ENCODE data around the gene TEAD2.
A peak's percentile ranks its signal among the peaks of the same experiment; 100 is the strongest.
"Not testable (repeated sequence)": the region's sequence is repeated elsewhere in the genome, so short reads cannot be mapped to it uniquely, and the experiment has no call there.

Gene TEAD2

GRCh38 chr19:49331187-49331586 is 31.0 kb downstream of the TEAD2 start:
- not testable (repeated sequence) for DNase-seq

GRCh38 chr19:49328741-49329140 is 33.5 kb downstream of the TEAD2 start:
- DNase-seq: no peak

- DNase-seq: no peak
Measured at GRCh38 chr19:49327878-49328544, 34.2 kb downstream of the TEAD2 start.

GRCh38 chr19:49326165-49326704 is 36.0 kb downstream of the TEAD2 start:
- no peak for DNase-seq

GRCh38 chr19:49325756-49326155 is 36.5 kb downstream of the TEAD2 start:
- DNase-seq: not testable (repeated sequence)

GRCh38 chr19:49324801-49325576 is 37.2 kb downstream of the TEAD2 start, which contains the start of gene SLC6A16:
Gene SLC6A16 (minus strand): TSS chr19:49325191. CDS start chr19:49311347, 13,844 bp downstream.
- DNase-seq: no peak

- no peak for DNase-seq
Measured at GRCh38 chr19:49318296-49318695, 43.9 kb downstream of the TEAD2 start.

GRCh38 chr19:49316284-49316683 is 45.9 kb downstream of the TEAD2 start:
- DNase-seq: no peak

GRCh38 chr19:49315111-49315510 is 47.1 kb downstream of the TEAD2 start:
- no peak for DNase-seq

- no peak for DNase-seq
Measured at GRCh38 chr19:49309087-49309486, 53.1 kb downstream of the TEAD2 start.

GRCh38 chr19:49306734-49307133 is 55.5 kb downstream of the TEAD2 start:
- not testable (repeated sequence) for DNase-seq

GRCh38 chr19:49301866-49302252 is 60.4 kb downstream of the TEAD2 start:
- no peak for DNase-seq

GRCh38 chr19:49301165-49301865 is 60.9 kb downstream of the TEAD2 start:
- peak; percentile 9 for DNase-seq

- not testable (repeated sequence) for DNase-seq
Measured at GRCh38 chr19:49298653-49299052, 63.6 kb downstream of the TEAD2 start.

- no peak for DNase-seq
Measured at GRCh38 chr19:49297403-49297802, 64.8 kb downstream of the TEAD2 start.

GRCh38 chr19:49295208-49295880 is 66.9 kb downstream of the TEAD2 start:
- no peak for DNase-seq

- DNase-seq: no peak
Measured at GRCh38 chr19:49294401-49294800, 67.8 kb downstream of the TEAD2 start.

Measured in NCI-H1436 (cell line).